ENCODE data around the gene RAD54L. TPM values are rescaled to one million over a fixed set of nuclear protein-coding genes. Genes with fewer than 3 reads are reported as not detected.

The RAD54L gene
- total RNA-seq, 2 experiments from 2014 or later, result 0.33 to 1.0 TPM

GRCh38 chr1:46306159-46306530 is 58.6 kb downstream of the RAD54L start:
- Mint-ChIP-seq H3K27ac (no peak overlapping the region), H3K4me3 (peak overlapping the region; percentile 76)

DNA sequence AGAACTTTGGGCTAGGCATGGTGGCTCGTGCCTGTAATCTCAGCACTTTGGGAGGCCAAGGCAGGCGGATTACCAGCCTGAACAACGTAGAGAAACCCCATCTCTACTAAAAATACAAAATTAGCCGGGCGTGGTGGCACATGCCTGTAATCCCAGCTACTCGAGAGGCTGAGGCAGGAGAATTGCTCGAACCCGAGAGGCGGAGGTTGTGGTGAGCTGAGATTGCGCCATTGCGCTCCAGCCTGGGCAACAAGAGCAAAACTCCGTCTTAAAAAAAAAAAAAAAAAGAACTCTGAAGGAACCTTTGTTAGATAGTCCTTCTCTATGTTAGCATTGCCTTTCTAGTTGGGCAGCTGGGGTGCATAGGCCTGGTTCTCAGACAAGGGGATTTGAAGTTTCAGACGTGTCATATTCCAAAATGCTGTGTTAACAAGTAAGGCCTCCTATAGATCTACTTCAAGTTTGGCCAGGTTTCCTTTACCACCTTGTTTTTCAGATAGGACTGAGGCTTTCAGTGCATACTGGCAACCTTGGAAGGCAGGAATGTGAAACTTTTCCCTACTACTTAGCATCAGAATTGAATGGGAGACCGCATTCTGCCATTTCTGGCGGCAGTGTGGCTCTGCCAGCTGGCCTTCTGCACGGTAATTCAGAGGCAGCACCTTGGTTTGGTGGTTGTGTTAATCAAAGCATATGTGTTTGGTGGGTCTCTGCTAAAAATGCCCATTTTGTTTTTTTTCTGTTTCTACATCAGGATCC is 62.0 kb downstream of the RAD54L start:
- POLR2A ChIA-PET, result interaction anchor here (0.6 kb wide), 1 partner anchor 1021 kb away, joined by 3 read pairs; no protein-coding TSS in a partner anchor
- no peak overlapping the region for H3K4me3 Mint-ChIP-seq
- peaks cover 33% of the 10 kb centered on the region for H3K4me1 ChIP-seq (ENCODE audit: insufficient read depth, low read length)
- H3K27ac ChIP-seq (ENCODE audit: low read depth in 1 of 2, low read length in 2 of 2), result no peak overlapping the region
- peaks cover 59% of the 10 kb centered on the region for H3K36me3 Mint-ChIP-seq (ENCODE audit: low read depth)
- H3K27me3 ChIP-seq (ENCODE audit: control insufficient read depth in 1 of 2, insufficient read depth in 2 of 2, low read length in 2 of 2), result no peaks in the 10 kb centered on the region
- H3K9me3 ChIP-seq (ENCODE audit: control insufficient read depth in 1 of 2, insufficient read depth in 1 of 2, low read length in 2 of 2), result no peaks in the 10 kb centered on the region
- no peaks in the 10 kb centered on the region for H3K27me3 Mint-ChIP-seq
- H3K36me3 ChIP-seq (ENCODE audit: insufficient read depth, low read length), result peaks cover 42% of the 10 kb centered on the region
- no peak overlapping the region for H3K27ac Mint-ChIP-seq
- intact Hi-C loops (cut with DNase I, micrococcal nuclease), result loop anchor here in 1 of 2 experiments (10.0 kb wide), 1 partner anchor 1635 kb away; the partner anchor contains the start of genes ARMH1 and TMEM53
- no peaks in the 10 kb centered on the region for H3K9me3 Mint-ChIP-seq
- no peak for TF ChIP-seq CTCF (IDR thresholded peaks at IDR 0.05)
- H3K4me3 ChIP-seq (ENCODE audit: low read length), result no peak overlapping the region
- ATAC-seq (ENCODE audit: poor library complexity), result no peak
- no peak for DNase-seq
- H3K4me1 Mint-ChIP-seq (ENCODE audit: low read depth), result peaks cover 23% of the 10 kb centered on the region
- CTCF ChIA-PET, result no interaction called here

More at GRCh38 chr1:46306159-46306530, 58.6 kb downstream of the RAD54L start:
- H3K9me3 ChIP-seq (ENCODE audit: control insufficient read depth in 1 of 2, insufficient read depth in 1 of 2, low read length in 2 of 2), result no peaks in the 10 kb centered on the region
- POLR2A ChIA-PET, result no interaction called here
- DNase-seq (no peak), ATAC-seq (ENCODE audit: poor library complexity) (no peak)
- H3K27ac ChIP-seq (ENCODE audit: low read depth in 1 of 2, low read length in 2 of 2), result no peak overlapping the region
- H3K4me3 ChIP-seq (ENCODE audit: low read length), result no peak overlapping the region
- peaks cover 14% of the 10 kb centered on the region for H3K36me3 ChIP-seq (ENCODE audit: insufficient read depth, low read length)
- Mint-ChIP-seq H3K4me1 (ENCODE audit: low read depth) (peaks cover 52% of the 10 kb centered on the region), H3K27me3 (no peaks in the 10 kb centered on the region), H3K9me3 (no peaks in the 10 kb centered on the region), H3K36me3 (ENCODE audit: low read depth) (peaks cover 48% of the 10 kb centered on the region)
- no peak for TF ChIP-seq CTCF (IDR thresholded peaks at IDR 0.05)
- H3K4me1 ChIP-seq (ENCODE audit: insufficient read depth, low read length), result peaks cover 56% of the 10 kb centered on the region
- CTCF ChIA-PET, result interaction anchor here (1.0 kb wide), 1 partner anchor 42 kb away, joined by 3 read pairs; no protein-coding TSS in a partner anchor
- H3K27me3 ChIP-seq (ENCODE audit: control insufficient read depth in 1 of 2, insufficient read depth in 2 of 2, low read length in 2 of 2), result no peaks in the 10 kb centered on the region
- intact Hi-C loops (cut with DNase I, micrococcal nuclease), result loop anchor here in 1 of 2 experiments (10.0 kb wide), 1 partner anchor 1631 kb away; the partner anchor contains the start of genes ARMH1 and TMEM53

DNA sequence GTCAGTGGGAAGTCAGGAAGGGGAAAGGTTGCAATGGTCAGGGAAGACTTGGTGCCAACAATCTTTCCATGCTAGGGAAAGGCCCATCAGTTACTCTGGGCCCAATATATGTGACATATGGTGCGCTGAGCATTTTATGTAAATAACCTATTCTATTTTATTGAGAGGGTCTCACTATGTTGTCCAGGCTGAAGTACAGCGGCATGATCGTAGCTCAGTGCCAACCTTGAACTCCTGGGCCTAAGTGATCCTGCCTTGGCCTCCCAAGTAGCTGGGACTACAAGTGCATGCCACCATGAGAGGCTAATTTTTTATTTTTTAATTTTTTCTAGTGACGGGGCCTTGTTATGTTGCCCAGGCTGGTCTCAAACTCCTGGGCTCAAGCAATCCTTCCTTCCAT is 62.8 kb downstream of the RAD54L start:
- H3K36me3 Mint-ChIP-seq (ENCODE audit: low read depth), result peaks cover 64% of the 10 kb centered on the region
- intact Hi-C loops (cut with DNase I, micrococcal nuclease), result no loop called here

More for the DNA sequence above, 62.8 kb downstream of the RAD54L start:
- no peaks in the 10 kb centered on the region for H3K9me3 ChIP-seq (ENCODE audit: control insufficient read depth in 1 of 2, insufficient read depth in 1 of 2, low read length in 2 of 2)
- ATAC-seq (ENCODE audit: poor library complexity) (no peak), DNase-seq (no peak)
- Mint-ChIP-seq H3K4me1 (ENCODE audit: low read depth) (peaks cover 19% of the 10 kb centered on the region), H3K9me3 (no peaks in the 10 kb centered on the region), H3K4me3 (no peak overlapping the region), H3K27ac (no peak overlapping the region), H3K27me3 (no peaks in the 10 kb centered on the region)
- H3K27ac ChIP-seq (ENCODE audit: low read depth in 1 of 2, low read length in 2 of 2), result no peak overlapping the region
- no peak for TF ChIP-seq CTCF (IDR thresholded peaks at IDR 0.05)
- ChIA-PET POLR2A (interaction anchor here (0.6 kb wide), 1 partner anchor 1020 kb away, joined by 3 read pairs; no protein-coding TSS in a partner anchor), CTCF (no interaction called here)
- H3K4me3 ChIP-seq (ENCODE audit: low read length), result no peak overlapping the region
- H3K4me1 ChIP-seq (ENCODE audit: insufficient read depth, low read length), result peaks cover 26% of the 10 kb centered on the region
- no peaks in the 10 kb centered on the region for H3K27me3 ChIP-seq (ENCODE audit: control insufficient read depth in 1 of 2, insufficient read depth in 2 of 2, low read length in 2 of 2)
- peaks cover 46% of the 10 kb centered on the region for H3K36me3 ChIP-seq (ENCODE audit: insufficient read depth, low read length)

All from CD4-positive, alpha-beta T cell (primary cell).